SH-SY5Y (cell line): ENCODE results near the gene COL27A1.

Experiments
- GATA2 ChIP-seq: IDR thresholded peaks from 2 replicates; pipeline ENCODE4 v1.6.1; 2011; ENCODE audit warnings: mild to moderate bottlenecking, low read depth, low read length
- GATA3 ChIP-seq: IDR thresholded peaks from 2 replicates; pipeline ENCODE4 v1.6.1; 2011; ENCODE audit warnings: low read depth, mild to moderate bottlenecking, low read length, moderate library complexity

The COL27A1 gene

GRCh38 chr9:114300846-114301797 lies 145.8 kb downstream of the COL27A1 start:
- no peak for TF ChIP-seq GATA3
- no peak for TF ChIP-seq GATA2

GRCh38 chr9:114301798-114302565 lies 146.6 kb downstream of the COL27A1 start:
- TF ChIP-seq GATA2, result no peak
- TF ChIP-seq GATA3, result no peak

- TF ChIP-seq GATA3 (no peak), GATA2 (no peak)
Observed at GRCh38 chr9:114302727-114303126, 147.4 kb downstream of the COL27A1 start.

- TF ChIP-seq GATA2, result no peak
- no peak for TF ChIP-seq GATA3
Observed at GRCh38 chr9:114303571-114303970, 148.2 kb downstream of the COL27A1 start.

- TF ChIP-seq GATA3, result no peak
- TF ChIP-seq GATA2, result no peak
Observed at GRCh38 chr9:114303977-114304376, 148.6 kb downstream of the COL27A1 start.

- TF ChIP-seq GATA2, result no peak
- TF ChIP-seq GATA3, result no peak
Observed at GRCh38 chr9:114304416-114305188, 149.3 kb downstream of the COL27A1 start.

- TF ChIP-seq GATA3 (no peak), GATA2 (no peak)
Observed at GRCh38 chr9:114307899-114308267, 152.5 kb downstream of the COL27A1 start.

- no peak for TF ChIP-seq GATA3
- no peak for TF ChIP-seq GATA2
Observed at GRCh38 chr9:114308361-114308950, 153.1 kb downstream of the COL27A1 start.

GRCh38 chr9:114309096-114309495 lies 153.8 kb downstream of the COL27A1 start:
- TF ChIP-seq GATA3 (no peak), GATA2 (no peak)

GRCh38 chr9:114310471-114311450 lies 155.4 kb downstream of the COL27A1 start:
- TF ChIP-seq GATA3 (no peak), GATA2 (no peak)

- TF ChIP-seq GATA3 (no peak), GATA2 (no peak)
Observed at GRCh38 chr9:114311571-114312512, 156.5 kb downstream of the COL27A1 start.

- TF ChIP-seq GATA3 (no peak), GATA2 (no peak)
Observed at GRCh38 chr9:114312513-114312875, 157.2 kb downstream of the COL27A1 start.
